DND-41 (cell line): ENCODE results near the gene ADORA3.

Source experiments
- CTCF ChIP-seq: IDR thresholded peaks from 2 replicates; pipeline ENCODE4 v1.5.1; 2012; ENCODE audit warnings: borderline replicate concordance, low read length, moderate library complexity, mild to moderate bottlenecking; ENCODE audit not compliant: poor library complexity, severe bottlenecking; ENCODE audit errors: extremely low read depth
- EZH2 ChIP-seq: IDR thresholded peaks from 3 replicates; pipeline ENCODE4 v1.6.1; 2012; ENCODE audit warnings: borderline replicate concordance, low read depth, mild to moderate bottlenecking, moderate library complexity, low read length, inconsistent platforms; ENCODE audit not compliant: severe bottlenecking

- TF ChIP-seq CTCF (no peak), EZH2 (no peak)
These were observed 47.8 kb downstream of the ADORA3 start for GRCh38 chr1:111455642-111456031.
